Keratinocyte (primary cell): ENCODE measurements around the gene TMEM40. TPM values are rescaled to one million over a fixed set of nuclear protein-coding genes. Genes with fewer than 3 reads are reported as not detected.

Experiments
- DNase-seq: peaks from one replicate; pipeline ENCODE4 v3.0.0-alpha.2; 2011; ENCODE audit warnings: low read depth, missing footprints, low spot score
- FAIRE-seq: peaks from 2 replicates; lab custom pipeline; 2011; peaks lifted over from hg19 to GRCh38; lab: Jason Lieb, UNC
- H2AFZ ChIP-seq: 2 replicates; pipeline ENCODE4 v1.6.0; 2012; ENCODE audit warnings: low read length, control low read depth, inconsistent platforms; ENCODE audit not compliant: control insufficient read depth
- H3K27ac ChIP-seq: 2 replicates; pipeline ENCODE4 v1.5.1; 2011; ENCODE audit warnings: low read length; ENCODE audit not compliant: control insufficient read depth, insufficient read depth
- H3K27me3 ChIP-seq: 3 replicates; pipeline ENCODE4 v1.6.0; 2011; ENCODE audit warnings: low read length; ENCODE audit not compliant: control insufficient read depth, insufficient read depth; ENCODE audit errors: extremely low read depth
- H3K36me3 ChIP-seq, 2 experiments: 2 replicates in 1 of 2; 3 replicates in 1 of 2; pipeline ENCODE4 v1.5.1; 2011; ENCODE audit warnings: low read length in 2 of 2, mild to moderate bottlenecking in 1 of 2; ENCODE audit not compliant: control insufficient read depth in 2 of 2, insufficient read depth in 2 of 2; ENCODE audit errors: extremely low read depth in 1 of 2
- H3K4me1 ChIP-seq: 3 replicates; pipeline ENCODE4 v1.5.1; 2011; ENCODE audit warnings: low read length; ENCODE audit not compliant: control insufficient read depth, insufficient read depth; ENCODE audit errors: extremely low read depth
- H3K4me2 ChIP-seq: 3 replicates; pipeline ENCODE4 v1.6.0; 2011; ENCODE audit warnings: low read depth, low read length; ENCODE audit not compliant: control insufficient read depth, insufficient read depth; ENCODE audit errors: extremely low read depth
- H3K4me3 ChIP-seq, 3 experiments: fragments of 200-600 bp in 1 of 3; sonication (generic) in 1 of 3; 2 replicates in 2 of 3; 3 replicates in 1 of 3; pipeline ENCODE4 v1.5.1; 2011 to 2016; ENCODE audit warnings: low read length in 3 of 3, mild to moderate bottlenecking in 3 of 3, control low read depth in 2 of 3, inconsistent platforms in 1 of 3, low read depth in 1 of 3, mixed read lengths in 1 of 3, mixed run types in 1 of 3, moderate library complexity in 1 of 3; ENCODE audit not compliant: control insufficient read depth in 2 of 3, insufficient read depth in 2 of 3; ENCODE audit errors: extremely low read depth in 1 of 3
- H3K79me2 ChIP-seq: 2 replicates; pipeline ENCODE4 v1.6.0; 2012; ENCODE audit warnings: low read length; ENCODE audit not compliant: control insufficient read depth, insufficient read depth
- H3K9ac ChIP-seq: 3 replicates; pipeline ENCODE4 v1.6.0; 2011; ENCODE audit warnings: low read length; ENCODE audit not compliant: control insufficient read depth, insufficient read depth; ENCODE audit errors: extremely low read depth
- H3K9me1 ChIP-seq: 3 replicates; pipeline ENCODE4 v1.6.0; 2011; ENCODE audit warnings: low read length; ENCODE audit not compliant: control insufficient read depth, insufficient read depth; ENCODE audit errors: extremely low read depth
- H3K9me3 ChIP-seq: 2 replicates; pipeline ENCODE4 v1.5.1; 2012; ENCODE audit warnings: low read depth, low read length; ENCODE audit not compliant: control insufficient read depth
- H4K20me1 ChIP-seq: 3 replicates; pipeline ENCODE4 v1.6.0; 2011; ENCODE audit warnings: low read length; ENCODE audit not compliant: control insufficient read depth, insufficient read depth; ENCODE audit errors: extremely low read depth
- CTCF ChIP-seq, 3 experiments: IDR thresholded peaks in 1 of 3; conservative IDR thresholded peaks in 1 of 3; optimal IDR thresholded peaks in 1 of 3; 2 replicates in 2 of 3; 3 replicates in 1 of 3; pipeline versions ENCODE3 to v1.5.1; 2011; ENCODE audit warnings: low read length in 3 of 3, mild to moderate bottlenecking in 3 of 3, moderate library complexity in 2 of 3, control low read depth in 1 of 3, inconsistent platforms in 1 of 3; ENCODE audit not compliant: insufficient read depth in 2 of 3; ENCODE audit errors: extremely low read depth in 1 of 3
- EZH2 ChIP-seq: IDR thresholded peaks from one replicate; pipeline ENCODE4 v1.6.1; 2012; ENCODE audit warnings: inconsistent platforms, mild to moderate bottlenecking, low read length, moderate library complexity
- dilution Hi-C: fragments of 300-500 bp; cut with MboI; formaldehyde crosslinking; loops from one replicate; pipeline ENCODE4 v1.7.0; 2020; ENCODE audit warnings: low sequenced_read_pairs; ENCODE audit not compliant: extremely low pct_ligation_motif_present
- polyA plus RNA-seq, 5 experiments: library from polyadenylated mRNA; depleted of rRNA in 3 of 5; stranded (reverse) in 3 of 5; stranded (forward) in 1 of 5; unstranded in 1 of 5; fragments of >200 nt; gene quantifications; 1 replicate in 1 of 5; 2 replicates in 3 of 5; 3 replicates in 1 of 5; pipeline versions ENCODE4 v1.2.1 to v1.2.3, GENCODE V29; 2011 to 2012; ENCODE audit warnings: missing spikeins in 2 of 5, low read depth in 1 of 5, low replicate concordance in 1 of 5

The TMEM40 gene
- polyA plus RNA-seq, 1 donor (not counting 4 experiments of a cell fraction or from before 2014, with no cell fraction given) = 311 TPM

DNA sequence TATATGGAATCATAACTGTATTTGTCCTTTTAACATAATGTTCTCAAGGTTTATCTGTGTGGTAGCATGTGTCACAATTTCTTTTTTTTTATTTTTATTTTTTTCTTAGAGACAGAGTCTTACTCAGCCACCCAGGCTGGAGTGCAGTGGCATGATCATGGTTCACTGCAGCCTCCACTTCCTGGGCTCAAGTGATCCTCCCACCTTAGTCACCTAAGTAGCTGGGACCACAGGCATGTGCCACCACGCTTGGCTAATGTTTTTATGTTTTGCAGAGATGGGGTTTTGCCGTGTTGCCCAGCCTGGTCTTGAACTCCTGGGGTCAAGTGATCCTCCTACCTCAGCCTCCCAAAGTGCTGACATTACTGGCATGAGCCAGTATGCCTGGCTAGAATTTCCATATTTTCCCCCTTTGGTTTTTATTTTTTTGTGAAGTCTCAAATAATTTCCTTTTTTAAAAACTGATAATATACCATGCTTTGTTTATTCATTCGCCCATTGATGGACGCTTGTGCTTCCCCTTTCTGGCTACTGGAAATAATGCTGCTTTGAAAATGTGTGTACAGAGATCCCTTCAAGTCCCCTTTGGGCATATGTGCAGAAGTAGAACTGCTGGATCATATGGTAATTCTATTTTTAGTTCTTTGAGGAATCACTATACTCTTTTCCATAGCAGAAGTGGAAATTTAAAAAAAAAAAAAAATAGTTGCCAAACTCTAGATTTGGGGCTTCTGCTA lies 28.4 kb downstream of the TMEM40 start:
- no peak for TF ChIP-seq EZH2
- no peak for TF ChIP-seq CTCF (optimal IDR thresholded peaks at IDR 0.05 in 1 of 3, IDR thresholded peaks at IDR 0.05 in 1 of 3, conservative IDR thresholded peaks at IDR 0.05 in 1 of 3; ENCODE audit: extremely low read depth in 1 of 3, insufficient read depth in 2 of 3, low read length in 3 of 3)
- H3K9me1 ChIP-seq = no peaks in the 10 kb centered on the region
- H3K4me1 ChIP-seq = peaks cover 5% of the 10 kb centered on the region
- H4K20me1 ChIP-seq = no peaks in the 10 kb centered on the region
- H2AFZ ChIP-seq = no peak overlapping the region
- no peak for DNase-seq
- no peak overlapping the region for H3K4me2 ChIP-seq
- H3K27me3 ChIP-seq = no peaks in the 10 kb centered on the region
- H3K79me2 ChIP-seq = no peaks in the 10 kb centered on the region
- H3K27ac ChIP-seq = no peak overlapping the region
- H3K9ac ChIP-seq = no peak overlapping the region
- no peak for FAIRE-seq
- dilution Hi-C loops = no loop called here
- no peaks in the 10 kb centered on the region for H3K9me3 ChIP-seq
- H3K36me3 ChIP-seq = peaks cover 14 to 21% of the 10 kb centered on the region in 2 experiments
- H3K4me3 ChIP-seq = no peak overlapping the region

- Histone ChIP-seq H3K9me3 (no peaks in the 10 kb centered on the region), H3K9ac (no peak overlapping the region), H3K9me1 (no peaks in the 10 kb centered on the region), H3K27ac (no peak overlapping the region), H3K4me1 (peaks cover 5% of the 10 kb centered on the region), H3K27me3 (no peaks in the 10 kb centered on the region), H3K4me3 (no peak overlapping the region), H4K20me1 (no peaks in the 10 kb centered on the region), H2AFZ (no peak overlapping the region), H3K36me3 (peaks cover 1 to 7% of the 10 kb centered on the region in 2 experiments), H3K79me2 (no peaks in the 10 kb centered on the region), H3K4me2 (no peak overlapping the region)
- dilution Hi-C loops = no loop called here
- FAIRE-seq (no peak), DNase-seq (no peak)
- TF ChIP-seq CTCF (optimal IDR thresholded peaks at IDR 0.05 in 1 of 3, IDR thresholded peaks at IDR 0.05 in 1 of 3, conservative IDR thresholded peaks at IDR 0.05 in 1 of 3; ENCODE audit: extremely low read depth in 1 of 3, insufficient read depth in 2 of 3, low read length in 3 of 3) = no peak
- TF ChIP-seq EZH2 = no peak
Observed at GRCh38 chr3:12729051-12729651, 29.9 kb downstream of the TMEM40 start.
